ENCODE data around the gene ZNF23.

- TF ChIP-seq CTCF (IDR thresholded peaks at IDR 0.05), result no peak
- no peak for TF ChIP-seq POLR2A (IDR thresholded peaks at IDR 0.05)
Observed at GRCh38 chr16:71492786-71493185, 30.7 kb upstream of the ZNF23 start.

All from body of pancreas (tissue), 4 donors.